BE2C (cell line): ENCODE data around the gene BPIFB2.

Source experiments
- DNase-seq: peaks from one replicate; pipeline ENCODE4 v3.0.0-alpha.2; 2020
- H3K27me3 ChIP-seq: fragments of 250-450 bp; sonication (Bioruptor Pico); 2 replicates; pipeline ENCODE4 v1.5.1; 2020; ENCODE audit warnings: mild to moderate bottlenecking
- H3K36me3 ChIP-seq: fragments of 250-450 bp; sonication (Bioruptor Pico); 2 replicates; pipeline ENCODE4 v1.5.1; 2020; ENCODE audit warnings: mild to moderate bottlenecking
- H3K4me1 ChIP-seq: fragments of 250-450 bp; sonication (Bioruptor Pico); 2 replicates; pipeline ENCODE4 v1.5.1; 2020
- H3K4me3 ChIP-seq: 2 replicates; pipeline ENCODE4 v1.5.1; 2011; ENCODE audit warnings: low read depth, low read length
- H3K9me3 ChIP-seq: fragments of 250-450 bp; sonication (Bioruptor Pico); 2 replicates; pipeline ENCODE4 v1.5.1; 2020
- CTCF ChIP-seq: IDR thresholded peaks from 2 replicates; pipeline ENCODE4 v1.5.1; 2012; ENCODE audit warnings: mild to moderate bottlenecking, low read depth, low read length

Gene BPIFB2

DNA sequence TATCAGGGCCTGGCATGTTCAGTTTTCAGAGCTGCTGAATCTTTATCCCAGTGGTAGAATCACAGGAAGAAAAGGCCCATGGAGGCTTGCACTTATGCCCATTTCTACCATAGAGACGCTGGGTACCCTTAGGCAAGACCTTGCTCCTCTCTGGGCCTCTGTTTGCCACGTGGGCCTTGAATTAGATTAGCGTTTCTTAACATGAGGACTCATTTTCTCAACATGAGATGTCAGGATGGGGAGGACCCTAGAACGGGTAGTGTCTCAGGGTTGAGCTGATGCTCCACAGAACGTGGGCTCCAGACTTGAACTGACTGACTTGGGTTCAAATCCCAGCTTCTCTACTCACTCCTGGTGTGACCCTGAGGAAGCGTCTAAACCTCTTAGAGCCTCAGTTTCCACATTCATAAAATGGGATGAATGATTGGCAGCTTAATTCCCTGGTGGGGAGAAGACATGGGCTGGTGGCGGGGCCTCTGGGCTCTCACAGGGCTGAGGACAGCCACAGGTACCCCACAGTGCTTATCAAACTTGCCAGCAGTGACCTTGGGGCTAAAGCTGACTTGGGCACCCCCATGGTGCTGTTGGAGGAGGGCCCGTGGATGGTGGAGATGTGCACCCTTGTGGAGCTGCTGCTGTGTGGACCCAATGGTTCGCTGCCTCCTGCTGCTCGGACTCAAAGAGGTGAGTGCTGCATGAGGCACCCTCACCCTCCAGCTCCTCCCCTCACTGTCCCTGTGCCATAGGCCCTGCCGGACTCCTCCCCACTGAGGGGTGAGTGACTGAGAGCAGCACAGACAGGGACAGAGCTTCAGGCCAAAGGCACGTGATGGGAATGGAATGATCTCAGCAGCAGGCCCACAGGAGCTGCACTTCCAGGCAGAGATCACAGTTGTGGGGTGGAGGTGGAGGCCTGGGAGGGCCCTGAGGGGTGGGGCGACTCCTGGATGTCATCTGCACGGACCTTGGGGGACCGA, 31.5 kb upstream of the BPIFB2 start:
- Histone ChIP-seq H3K4me3 (no peak overlapping the region), H3K9me3 (no peaks in the 10 kb centered on the region), H3K27me3 (no peaks in the 10 kb centered on the region), H3K36me3 (no peaks in the 10 kb centered on the region), H3K4me1 (peaks cover 17% of the 10 kb centered on the region)
- peak; percentile 75 for DNase-seq
- TF ChIP-seq CTCF, result no peak

GRCh38 chr20:32976746-32977145, 30.8 kb upstream of the BPIFB2 start:
- no peak for TF ChIP-seq CTCF
- H3K9me3 ChIP-seq, result no peaks in the 10 kb centered on the region
- H3K4me3 ChIP-seq, result no peak overlapping the region
- H3K36me3 ChIP-seq, result no peaks in the 10 kb centered on the region
- DNase-seq, result no peak
- H3K4me1 ChIP-seq, result peaks cover 13% of the 10 kb centered on the region
- H3K27me3 ChIP-seq, result no peaks in the 10 kb centered on the region

GRCh38 chr20:32977281-32978008, 30.1 kb upstream of the BPIFB2 start:
- Histone ChIP-seq H3K9me3 (no peaks in the 10 kb centered on the region), H3K4me1 (peaks cover 12% of the 10 kb centered on the region), H3K36me3 (no peaks in the 10 kb centered on the region), H3K27me3 (no peaks in the 10 kb centered on the region), H3K4me3 (no peak overlapping the region)
- TF ChIP-seq CTCF, result no peak
- DNase-seq, result no peak

DNA sequence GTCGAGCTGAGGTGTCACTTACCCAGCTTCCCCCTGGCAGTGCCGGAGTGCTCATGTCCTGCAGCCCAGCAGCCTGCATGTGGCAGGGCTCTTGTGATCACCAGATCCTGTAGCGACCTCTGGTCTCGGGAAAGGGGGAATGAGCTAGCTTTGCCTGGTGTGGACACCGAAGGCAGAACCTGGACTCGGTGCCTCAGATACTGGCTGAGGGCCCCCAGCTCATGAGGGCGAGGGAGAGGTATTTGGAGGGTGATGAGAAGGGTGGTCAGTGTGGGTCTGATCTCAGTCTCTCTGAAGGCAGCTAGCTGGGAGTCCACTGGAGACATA, 29.5 kb upstream of the BPIFB2 start:
- H3K9me3 ChIP-seq, result no peaks in the 10 kb centered on the region
- no peak overlapping the region for H3K4me3 ChIP-seq
- TF ChIP-seq CTCF, result no peak
- H3K36me3 ChIP-seq, result no peaks in the 10 kb centered on the region
- peaks cover 14% of the 10 kb centered on the region for H3K4me1 ChIP-seq
- DNase-seq, result no peak
- H3K27me3 ChIP-seq, result no peaks in the 10 kb centered on the region

DNA sequence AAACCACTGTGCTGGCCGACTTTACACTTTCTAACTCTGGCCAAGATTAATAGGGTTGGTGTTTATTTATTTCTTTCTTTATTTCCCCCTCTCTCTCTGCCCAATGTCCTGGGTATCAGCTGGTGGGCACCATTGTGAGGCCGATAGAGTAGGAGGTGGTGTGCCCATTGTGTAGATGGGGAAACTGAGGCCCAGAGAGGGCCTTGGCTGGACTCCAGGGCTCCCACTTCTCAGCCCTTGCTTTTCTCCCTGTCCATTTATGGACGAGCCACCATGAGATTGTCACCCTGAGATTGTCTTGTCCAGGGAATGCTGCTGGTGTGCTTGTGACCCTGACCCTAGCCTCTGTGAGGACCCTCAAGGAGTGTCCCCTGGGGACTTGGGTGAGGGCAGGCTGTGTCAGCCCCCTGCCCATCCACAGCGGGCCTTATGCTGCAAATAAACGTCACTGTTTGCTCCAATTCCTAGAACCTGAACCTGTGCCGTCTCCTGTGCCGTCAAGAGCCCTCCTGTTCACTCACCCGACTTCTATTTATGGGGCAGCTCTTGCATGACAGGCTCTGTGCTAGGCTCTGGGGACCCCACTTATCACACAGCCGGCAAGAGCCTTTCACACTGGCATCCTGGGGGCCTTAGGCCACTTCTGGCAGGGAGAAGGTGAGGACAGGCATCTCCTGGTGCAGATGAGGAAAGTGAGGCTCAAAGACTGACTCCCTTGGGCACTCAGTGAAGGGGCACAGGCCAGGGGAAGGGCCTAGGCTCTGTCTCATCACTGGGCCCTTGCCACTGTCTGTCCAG, 28.1 kb upstream of the BPIFB2 start:
- DNase-seq, result no peak
- H3K27me3 ChIP-seq, result no peaks in the 10 kb centered on the region
- H3K4me3 ChIP-seq, result no peak overlapping the region
- TF ChIP-seq CTCF, result no peak
- peaks cover 14% of the 10 kb centered on the region for H3K4me1 ChIP-seq
- no peaks in the 10 kb centered on the region for H3K36me3 ChIP-seq
- H3K9me3 ChIP-seq, result no peaks in the 10 kb centered on the region
